Measurements from ENCODE around the gene OSBPL6.

The OSBPL6 gene

GRCh38 chr2:178205853-178206521, 11.7 kb downstream of the OSBPL6 start:
- no peak for ATAC-seq (ENCODE audit: insufficient read depth, low read depth)
- DNase-seq, result no peak

GRCh38 chr2:178208336-178208735, 14.0 kb downstream of the OSBPL6 start:
- no peaks in the 10 kb centered on the region for H3K79me2 ChIP-seq (ENCODE audit: insufficient read depth, low read length)
- H3K27ac ChIP-seq (ENCODE audit: low read length), result no peak overlapping the region
- no peak for ATAC-seq (ENCODE audit: insufficient read depth, low read depth)
- no peak overlapping the region for H3K4me3 ChIP-seq (ENCODE audit: low read depth in 1 of 2, low read length in 2 of 2)
- H3K36me3 ChIP-seq (ENCODE audit: insufficient read depth, low read length), result no peaks in the 10 kb centered on the region
- H4K20me1 ChIP-seq (ENCODE audit: insufficient read depth, low read length), result no peaks in the 10 kb centered on the region
- H3K4me2 ChIP-seq (ENCODE audit: insufficient read depth, low read length), result no peak overlapping the region
- TF ChIP-seq CTCF (IDR thresholded peaks at IDR 0.05; ENCODE audit: borderline replicate concordance, extremely low read depth, low read length, poor library complexity, severe bottlenecking) (no peak), EZH2 (IDR thresholded peaks at IDR 0.05; ENCODE audit: borderline replicate concordance, low read depth, low read length, severe bottlenecking) (no peak)
- no peak overlapping the region for H3K9ac ChIP-seq (ENCODE audit: low read depth, low read length)
- peaks cover 7% of the 10 kb centered on the region for H3K27me3 ChIP-seq (ENCODE audit: insufficient read depth, low read length, poor library complexity)
- H3K4me1 ChIP-seq (ENCODE audit: insufficient read depth, low read length), result no peaks in the 10 kb centered on the region
- H2AFZ ChIP-seq (ENCODE audit: low read depth, low read length), result no peak overlapping the region
- DNase-seq, result no peak
- H3K9me3 ChIP-seq (ENCODE audit: insufficient read depth, low read length, severe bottlenecking), result no peaks in the 10 kb centered on the region

More at GRCh38 chr2:178205853-178206521, 11.7 kb downstream of the OSBPL6 start:
- no peak overlapping the region for H2AFZ ChIP-seq (ENCODE audit: low read depth, low read length)
- no peak overlapping the region for H3K9ac ChIP-seq (ENCODE audit: low read depth, low read length)
- no peaks in the 10 kb centered on the region for H3K9me3 ChIP-seq (ENCODE audit: insufficient read depth, low read length, severe bottlenecking)
- peaks cover 10% of the 10 kb centered on the region for H3K27me3 ChIP-seq (ENCODE audit: insufficient read depth, low read length, poor library complexity)
- H3K4me3 ChIP-seq (ENCODE audit: low read depth in 1 of 2, low read length in 2 of 2), result no peak overlapping the region
- no peak overlapping the region for H3K4me2 ChIP-seq (ENCODE audit: insufficient read depth, low read length)
- no peaks in the 10 kb centered on the region for H3K4me1 ChIP-seq (ENCODE audit: insufficient read depth, low read length)
- H3K79me2 ChIP-seq (ENCODE audit: insufficient read depth, low read length), result no peaks in the 10 kb centered on the region
- H3K27ac ChIP-seq (ENCODE audit: low read length), result no peak overlapping the region
- no peaks in the 10 kb centered on the region for H4K20me1 ChIP-seq (ENCODE audit: insufficient read depth, low read length)
- H3K36me3 ChIP-seq (ENCODE audit: insufficient read depth, low read length), result no peaks in the 10 kb centered on the region
- TF ChIP-seq CTCF (IDR thresholded peaks at IDR 0.05; ENCODE audit: borderline replicate concordance, extremely low read depth, low read length, poor library complexity, severe bottlenecking) (no peak), EZH2 (IDR thresholded peaks at IDR 0.05; ENCODE audit: borderline replicate concordance, low read depth, low read length, severe bottlenecking) (no peak)

GRCh38 chr2:178208817-178209216, 14.5 kb downstream of the OSBPL6 start:
- DNase-seq, result no peak
- H3K36me3 ChIP-seq (ENCODE audit: insufficient read depth, low read length), result no peaks in the 10 kb centered on the region

More at GRCh38 chr2:178208817-178209216, 14.5 kb downstream of the OSBPL6 start:
- Histone ChIP-seq H4K20me1 (ENCODE audit: insufficient read depth, low read length) (no peaks in the 10 kb centered on the region), H3K27ac (ENCODE audit: low read length) (no peak overlapping the region), H3K4me3 (ENCODE audit: low read depth in 1 of 2, low read length in 2 of 2) (no peak overlapping the region), H2AFZ (ENCODE audit: low read depth, low read length) (no peak overlapping the region), H3K9me3 (ENCODE audit: insufficient read depth, low read length, severe bottlenecking) (no peaks in the 10 kb centered on the region), H3K79me2 (ENCODE audit: insufficient read depth, low read length) (no peaks in the 10 kb centered on the region), H3K4me1 (ENCODE audit: insufficient read depth, low read length) (no peaks in the 10 kb centered on the region), H3K27me3 (ENCODE audit: insufficient read depth, low read length, poor library complexity) (peaks cover 7% of the 10 kb centered on the region), H3K4me2 (ENCODE audit: insufficient read depth, low read length) (no peak overlapping the region), H3K9ac (ENCODE audit: low read depth, low read length) (no peak overlapping the region)
- TF ChIP-seq CTCF (IDR thresholded peaks at IDR 0.05; ENCODE audit: borderline replicate concordance, extremely low read depth, low read length, poor library complexity, severe bottlenecking) (no peak), EZH2 (IDR thresholded peaks at IDR 0.05; ENCODE audit: borderline replicate concordance, low read depth, low read length, severe bottlenecking) (no peak)
- ATAC-seq (ENCODE audit: insufficient read depth, low read depth), result no peak
